LNCaP clone FGC (cell line): Measurements from ENCODE around the gene LDLRAD4.

Experiments
- DNase-seq: peaks from one replicate; pipeline ENCODE4 v3.0.0-alpha.2; 2011; ENCODE audit warnings: low read depth
- H3K4me3 ChIP-seq: 2 replicates; pipeline ENCODE4 v1.5.1; 2011; ENCODE audit warnings: mild to moderate bottlenecking, low read depth, low read length, control low read depth
- TF ChIP-seq, protein P1 (sequence below): IDR thresholded peaks from 2 replicates; pipeline ENCODE4 v1.5.1; 2012; ENCODE audit warnings: mild to moderate bottlenecking; ENCODE audit not compliant: control insufficient read depth, insufficient read depth; ENCODE audit errors: extremely low read depth

LDLRAD4 gene

DNA sequence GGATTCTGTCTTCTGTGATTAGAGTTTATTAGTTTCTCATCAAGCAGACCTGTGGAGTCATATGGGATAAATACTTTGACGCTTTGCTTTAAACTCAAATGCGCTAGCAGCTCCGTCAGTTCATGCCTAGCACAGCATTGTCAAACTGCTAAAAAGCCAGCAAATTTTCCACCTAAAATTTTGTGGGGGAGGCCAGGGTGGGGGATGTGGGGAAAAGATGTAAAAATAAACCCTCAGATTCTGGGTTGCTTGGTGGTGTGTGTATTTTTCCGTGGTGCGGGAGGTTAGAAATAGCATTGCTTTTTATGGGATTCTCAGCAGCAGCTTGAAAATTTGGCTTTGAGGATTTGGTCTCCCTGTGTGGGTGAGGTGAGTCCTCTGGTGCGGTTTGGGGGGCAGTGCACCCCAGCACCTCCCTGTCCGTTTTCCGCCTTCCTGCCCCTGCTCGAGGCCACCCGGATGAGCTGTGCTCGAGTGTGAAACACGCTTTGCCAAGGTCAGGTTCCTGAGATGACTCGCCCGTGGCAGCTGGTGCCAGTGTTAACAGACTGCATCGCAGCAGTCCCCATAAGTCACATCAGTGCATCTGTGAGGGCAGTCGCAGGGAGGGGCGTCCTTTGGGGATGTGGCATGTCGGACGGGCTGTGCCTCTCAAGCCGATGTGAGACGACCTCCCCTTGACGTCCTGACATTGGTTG is 65.9 kb downstream of the LDLRAD4 start:
- TF ChIP-seq, protein P1, sequence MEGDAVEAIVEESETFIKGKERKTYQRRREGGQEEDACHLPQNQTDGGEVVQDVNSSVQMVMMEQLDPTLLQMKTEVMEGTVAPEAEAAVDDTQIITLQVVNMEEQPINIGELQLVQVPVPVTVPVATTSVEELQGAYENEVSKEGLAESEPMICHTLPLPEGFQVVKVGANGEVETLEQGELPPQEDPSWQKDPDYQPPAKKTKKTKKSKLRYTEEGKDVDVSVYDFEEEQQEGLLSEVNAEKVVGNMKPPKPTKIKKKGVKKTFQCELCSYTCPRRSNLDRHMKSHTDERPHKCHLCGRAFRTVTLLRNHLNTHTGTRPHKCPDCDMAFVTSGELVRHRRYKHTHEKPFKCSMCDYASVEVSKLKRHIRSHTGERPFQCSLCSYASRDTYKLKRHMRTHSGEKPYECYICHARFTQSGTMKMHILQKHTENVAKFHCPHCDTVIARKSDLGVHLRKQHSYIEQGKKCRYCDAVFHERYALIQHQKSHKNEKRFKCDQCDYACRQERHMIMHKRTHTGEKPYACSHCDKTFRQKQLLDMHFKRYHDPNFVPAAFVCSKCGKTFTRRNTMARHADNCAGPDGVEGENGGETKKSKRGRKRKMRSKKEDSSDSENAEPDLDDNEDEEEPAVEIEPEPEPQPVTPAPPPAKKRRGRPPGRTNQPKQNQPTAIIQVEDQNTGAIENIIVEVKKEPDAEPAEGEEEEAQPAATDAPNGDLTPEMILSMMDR = no peak
- no peak for DNase-seq
- no peak overlapping the region for H3K4me3 ChIP-seq

DNA sequence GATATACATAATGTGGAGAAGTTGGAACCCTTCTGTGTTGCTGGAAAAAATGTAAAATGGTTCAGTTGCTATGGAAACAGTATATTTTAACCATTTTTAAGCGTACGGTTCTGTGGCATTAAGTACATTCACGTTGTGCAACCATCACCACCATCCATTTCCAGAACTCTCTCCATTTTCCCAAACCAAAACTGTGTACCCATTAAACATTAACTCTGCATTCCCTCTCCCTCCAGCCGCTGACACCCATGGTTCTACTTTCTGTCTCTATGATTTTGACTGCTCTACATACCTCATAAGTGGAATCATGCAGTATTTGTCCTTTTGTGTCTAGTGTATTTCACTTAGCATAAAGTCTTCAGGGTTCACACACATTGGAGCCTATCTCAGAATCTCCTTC is 67.3 kb downstream of the LDLRAD4 start:
- TF ChIP-seq, protein P1 = no peak
- no peak for DNase-seq
- no peak overlapping the region for H3K4me3 ChIP-seq

DNA sequence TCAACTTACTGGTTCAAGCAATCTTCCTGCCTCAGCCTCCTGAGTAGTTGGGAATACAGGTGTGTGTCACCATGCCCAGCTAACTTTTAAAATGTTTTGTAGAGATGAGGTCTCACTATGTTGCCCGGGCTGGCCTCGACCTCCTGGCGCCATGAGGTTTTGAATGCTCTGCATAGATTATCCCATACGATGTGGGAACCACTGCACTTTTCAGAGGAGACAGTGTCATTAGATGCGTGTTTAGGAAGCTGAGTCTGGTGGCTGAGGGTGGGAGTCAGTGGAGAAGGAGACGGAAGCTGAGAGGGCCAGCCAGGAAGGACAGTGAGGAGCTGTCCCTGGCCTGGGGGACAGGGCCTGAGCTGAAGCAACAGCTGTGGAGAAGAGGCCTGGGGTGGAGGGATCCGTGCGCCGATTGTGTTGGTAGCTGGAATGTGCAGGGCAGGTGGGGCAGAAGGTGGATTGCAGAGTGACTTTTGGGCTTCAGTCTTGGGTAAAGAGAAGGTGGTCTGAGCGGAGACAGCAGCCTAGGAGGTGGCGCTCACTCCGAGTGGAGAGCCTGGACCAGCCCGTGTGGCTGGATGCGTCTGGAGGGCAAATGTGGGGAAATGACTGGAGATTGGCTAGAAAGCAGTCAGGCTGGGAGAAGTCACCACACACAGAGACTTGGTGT is 68.0 kb downstream of the LDLRAD4 start:
- TF ChIP-seq, protein P1 = no peak
- no peak for DNase-seq

DNA sequence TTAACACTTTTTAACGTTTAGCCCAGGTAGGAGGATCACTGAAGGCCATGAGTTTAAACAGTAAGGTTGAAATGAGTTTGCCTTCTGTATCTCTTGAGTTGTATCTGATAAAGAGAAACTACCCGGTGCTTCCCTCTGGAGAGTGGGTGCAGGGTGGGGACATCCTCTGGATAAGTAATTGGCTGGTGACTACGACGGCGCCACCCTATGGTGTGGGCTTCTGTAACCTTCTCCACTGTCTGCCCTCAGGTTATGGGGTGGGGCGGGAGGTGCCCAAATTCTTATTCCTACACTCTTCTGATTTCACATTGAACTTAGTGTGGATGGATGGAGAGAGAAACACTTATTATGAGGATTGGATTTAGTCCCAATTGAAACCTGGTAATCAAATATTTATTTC is 68.8 kb downstream of the LDLRAD4 start:
- TF ChIP-seq, protein P1 = no peak
- no peak for DNase-seq
- H3K4me3 ChIP-seq = no peak overlapping the region

More for the DNA sequence above, 68.0 kb downstream of the LDLRAD4 start:
- H3K4me3 ChIP-seq = no peak overlapping the region

DNA sequence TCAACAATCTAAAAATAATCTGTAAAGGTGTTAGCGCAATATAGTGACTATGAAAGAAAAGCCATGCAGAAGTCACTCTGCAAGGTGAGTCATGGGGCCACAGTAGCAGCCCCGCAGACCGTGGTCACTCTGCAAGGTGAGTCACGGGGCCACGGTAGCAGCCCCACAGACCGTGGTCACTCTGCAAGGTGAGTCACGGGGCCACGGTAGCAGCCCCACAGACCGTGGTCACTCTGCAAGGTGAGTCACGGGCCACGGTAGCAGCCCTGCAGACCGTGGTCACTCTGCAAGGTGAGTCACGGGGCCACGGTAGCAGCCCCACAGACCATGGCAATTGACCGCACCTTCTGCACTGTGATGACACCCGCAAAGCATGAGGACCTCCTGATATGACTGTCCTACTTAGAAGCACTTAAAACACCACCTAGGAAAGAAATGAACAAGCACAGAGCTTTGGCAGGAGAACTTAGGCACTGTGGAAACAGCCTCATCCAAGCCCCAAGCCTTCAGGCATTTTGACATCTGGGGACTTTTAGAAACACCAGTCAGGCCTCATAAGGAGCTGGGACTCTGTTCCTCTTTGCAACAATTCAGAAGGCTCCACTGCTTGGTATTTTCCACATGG is 70.1 kb downstream of the LDLRAD4 start:
- no peak for DNase-seq
- H3K4me3 ChIP-seq = no peak overlapping the region
- TF ChIP-seq, protein P1 = no peak

DNA sequence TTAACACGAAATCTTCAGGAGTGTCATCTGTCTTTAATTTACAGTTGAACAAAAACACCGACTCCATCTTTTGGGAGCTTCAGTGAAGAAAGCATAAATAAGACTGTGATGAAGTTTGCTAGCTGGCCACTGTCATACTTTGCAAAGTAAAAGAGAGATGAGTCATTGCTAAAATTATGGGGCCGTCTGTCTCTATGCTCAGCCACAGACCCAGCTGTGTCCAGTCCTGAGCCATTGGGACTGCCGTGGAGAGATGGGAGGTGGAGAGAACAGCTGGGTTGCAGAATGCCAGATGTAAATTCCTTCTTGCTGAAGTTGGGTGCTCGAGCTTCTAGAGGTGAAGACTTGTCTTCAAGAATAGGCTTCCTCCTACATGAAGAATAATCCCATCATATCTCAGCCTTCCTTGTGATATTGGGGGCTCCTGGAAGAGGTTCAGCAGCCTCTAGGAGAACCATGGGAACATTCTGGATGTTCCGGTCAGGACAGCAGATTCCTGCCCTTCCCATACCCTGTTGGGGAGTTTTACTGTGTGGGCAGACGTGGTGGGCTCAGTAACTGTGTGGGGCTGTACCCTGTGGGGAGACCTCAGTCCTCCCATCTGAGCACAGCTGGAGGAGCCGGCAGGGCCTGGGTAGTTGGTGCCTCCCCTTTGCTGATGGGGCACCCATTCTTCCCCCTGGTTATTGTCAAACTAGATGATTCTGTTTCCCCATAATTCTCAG is 71.1 kb downstream of the LDLRAD4 start:
- TF ChIP-seq, protein P1 = no peak
- H3K4me3 ChIP-seq = no peak overlapping the region
- no peak for DNase-seq
